Measurements from ENCODE around the gene HK1. TPM values are rescaled to one million over a fixed set of nuclear protein-coding genes. Genes with fewer than 3 reads are reported as not detected.

The HK1 gene
- total and polyA plus RNA-seq, 2 donors (not counting 1 experiment from before 2014, with no cell fraction given), result 60.6 to 172 TPM

DNA sequence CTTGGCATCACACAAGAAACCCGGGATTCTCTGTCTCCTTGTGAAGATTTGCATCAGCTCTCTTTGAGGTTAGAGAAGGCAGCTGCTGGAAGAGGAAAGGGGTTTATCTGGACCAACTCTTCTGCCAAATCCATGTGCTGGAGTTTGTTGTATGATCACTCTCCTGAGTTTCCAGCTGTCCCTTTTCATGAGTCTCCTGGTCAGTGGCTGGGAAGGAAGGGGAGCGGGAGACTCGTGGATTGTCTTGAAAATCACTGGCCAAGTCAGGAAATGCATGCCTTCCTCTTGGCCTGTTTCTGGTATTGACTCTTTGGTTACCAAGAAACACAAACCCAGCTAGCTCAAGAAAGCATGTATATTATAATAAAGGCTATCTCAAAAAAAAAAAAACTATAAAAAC is 99.6 kb downstream of the HK1 start:
- DNase-seq (ENCODE audit: low read depth in 2 of 2), result peak in 1 of 2 donors; percentile 56
- no peaks in the 10 kb centered on the region for H3K27me3 ChIP-seq (ENCODE audit: control insufficient read depth, insufficient read depth, low read length)
- H4K20me1 ChIP-seq (ENCODE audit: control insufficient read depth, extremely low read depth, insufficient read depth, low read length), result no peaks in the 10 kb centered on the region
- no peaks in the 10 kb centered on the region for H3K9me3 ChIP-seq (ENCODE audit: control insufficient read depth, insufficient read depth, low read depth, low read length)
- no peak overlapping the region for H3K4me3 ChIP-seq (replicated peaks in 1 of 4; ENCODE audit: control extremely low read depth in 1 of 4, insufficient read depth in 1 of 4, low read depth in 3 of 4, low read length in 4 of 4)
- H3K79me2 ChIP-seq (ENCODE audit: control insufficient read depth, insufficient read depth, low read length), result no peaks in the 10 kb centered on the region
- peaks cover 14% of the 10 kb centered on the region for H3K36me3 ChIP-seq (ENCODE audit: control insufficient read depth, insufficient read depth, low read length)
- H2AFZ ChIP-seq (ENCODE audit: low read length), result no peak overlapping the region
- H3K27ac ChIP-seq (ENCODE audit: insufficient read depth, low read length), result no peak overlapping the region
- TF ChIP-seq EZH2 (IDR thresholded peaks at IDR 0.05; ENCODE audit: low read length, missing control alignments), result no peak
- TF ChIP-seq, protein P1, sequence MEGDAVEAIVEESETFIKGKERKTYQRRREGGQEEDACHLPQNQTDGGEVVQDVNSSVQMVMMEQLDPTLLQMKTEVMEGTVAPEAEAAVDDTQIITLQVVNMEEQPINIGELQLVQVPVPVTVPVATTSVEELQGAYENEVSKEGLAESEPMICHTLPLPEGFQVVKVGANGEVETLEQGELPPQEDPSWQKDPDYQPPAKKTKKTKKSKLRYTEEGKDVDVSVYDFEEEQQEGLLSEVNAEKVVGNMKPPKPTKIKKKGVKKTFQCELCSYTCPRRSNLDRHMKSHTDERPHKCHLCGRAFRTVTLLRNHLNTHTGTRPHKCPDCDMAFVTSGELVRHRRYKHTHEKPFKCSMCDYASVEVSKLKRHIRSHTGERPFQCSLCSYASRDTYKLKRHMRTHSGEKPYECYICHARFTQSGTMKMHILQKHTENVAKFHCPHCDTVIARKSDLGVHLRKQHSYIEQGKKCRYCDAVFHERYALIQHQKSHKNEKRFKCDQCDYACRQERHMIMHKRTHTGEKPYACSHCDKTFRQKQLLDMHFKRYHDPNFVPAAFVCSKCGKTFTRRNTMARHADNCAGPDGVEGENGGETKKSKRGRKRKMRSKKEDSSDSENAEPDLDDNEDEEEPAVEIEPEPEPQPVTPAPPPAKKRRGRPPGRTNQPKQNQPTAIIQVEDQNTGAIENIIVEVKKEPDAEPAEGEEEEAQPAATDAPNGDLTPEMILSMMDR (conservative IDR thresholded peaks at IDR 0.05 in 1 of 2, IDR thresholded peaks at IDR 0.05 in 1 of 2; ENCODE audit: low read depth in 1 of 2, low read length in 2 of 2), result no peak
- no peak overlapping the region for H3K9ac ChIP-seq (ENCODE audit: insufficient read depth, low read length)
- no peak overlapping the region for H3K4me2 ChIP-seq (ENCODE audit: extremely low read depth, insufficient read depth, low read length)
- peaks cover 12% of the 10 kb centered on the region for H3K4me1 ChIP-seq (ENCODE audit: control insufficient read depth, extremely low read depth, insufficient read depth, low read length)

DNA sequence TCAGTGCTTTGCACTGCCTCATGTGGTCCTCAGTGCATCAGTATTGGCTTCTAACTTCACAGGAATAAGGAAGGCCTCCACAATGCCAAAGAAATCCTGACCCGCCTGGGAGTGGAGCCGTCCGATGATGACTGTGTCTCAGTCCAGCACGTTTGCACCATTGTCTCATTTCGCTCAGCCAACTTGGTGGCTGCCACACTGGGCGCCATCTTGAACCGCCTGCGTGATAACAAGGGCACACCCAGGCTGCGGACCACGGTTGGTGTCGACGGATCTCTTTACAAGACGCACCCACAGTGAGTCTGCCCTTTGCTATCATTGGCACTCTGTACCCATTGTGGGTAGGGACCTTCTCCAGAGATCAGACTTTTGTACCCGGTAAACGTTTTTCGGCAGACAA is 101.5 kb downstream of the HK1 start:
- Histone ChIP-seq H2AFZ (ENCODE audit: low read length) (no peak overlapping the region), H3K27me3 (ENCODE audit: control insufficient read depth, insufficient read depth, low read length) (no peaks in the 10 kb centered on the region), H3K4me3 (replicated peaks in 1 of 4; ENCODE audit: control extremely low read depth in 1 of 4, insufficient read depth in 1 of 4, low read depth in 3 of 4, low read length in 4 of 4) (no peak overlapping the region), H3K9me3 (ENCODE audit: control insufficient read depth, insufficient read depth, low read depth, low read length) (no peaks in the 10 kb centered on the region), H3K4me2 (ENCODE audit: extremely low read depth, insufficient read depth, low read length) (no peak overlapping the region), H3K36me3 (ENCODE audit: control insufficient read depth, insufficient read depth, low read length) (peaks cover 18% of the 10 kb centered on the region), H3K27ac (ENCODE audit: insufficient read depth, low read length) (no peak overlapping the region), H3K79me2 (ENCODE audit: control insufficient read depth, insufficient read depth, low read length) (no peaks in the 10 kb centered on the region), H3K9ac (ENCODE audit: insufficient read depth, low read length) (no peak overlapping the region), H3K4me1 (ENCODE audit: control insufficient read depth, extremely low read depth, insufficient read depth, low read length) (peaks cover 25% of the 10 kb centered on the region), H4K20me1 (ENCODE audit: control insufficient read depth, extremely low read depth, insufficient read depth, low read length) (no peaks in the 10 kb centered on the region)
- TF ChIP-seq, protein P1 (conservative IDR thresholded peaks at IDR 0.05 in 1 of 2, IDR thresholded peaks at IDR 0.05 in 1 of 2; ENCODE audit: low read depth in 1 of 2, low read length in 2 of 2), result no peak
- no peak for TF ChIP-seq EZH2 (IDR thresholded peaks at IDR 0.05; ENCODE audit: low read length, missing control alignments)
- DNase-seq (ENCODE audit: low read depth in 2 of 2), result no peak

DNA sequence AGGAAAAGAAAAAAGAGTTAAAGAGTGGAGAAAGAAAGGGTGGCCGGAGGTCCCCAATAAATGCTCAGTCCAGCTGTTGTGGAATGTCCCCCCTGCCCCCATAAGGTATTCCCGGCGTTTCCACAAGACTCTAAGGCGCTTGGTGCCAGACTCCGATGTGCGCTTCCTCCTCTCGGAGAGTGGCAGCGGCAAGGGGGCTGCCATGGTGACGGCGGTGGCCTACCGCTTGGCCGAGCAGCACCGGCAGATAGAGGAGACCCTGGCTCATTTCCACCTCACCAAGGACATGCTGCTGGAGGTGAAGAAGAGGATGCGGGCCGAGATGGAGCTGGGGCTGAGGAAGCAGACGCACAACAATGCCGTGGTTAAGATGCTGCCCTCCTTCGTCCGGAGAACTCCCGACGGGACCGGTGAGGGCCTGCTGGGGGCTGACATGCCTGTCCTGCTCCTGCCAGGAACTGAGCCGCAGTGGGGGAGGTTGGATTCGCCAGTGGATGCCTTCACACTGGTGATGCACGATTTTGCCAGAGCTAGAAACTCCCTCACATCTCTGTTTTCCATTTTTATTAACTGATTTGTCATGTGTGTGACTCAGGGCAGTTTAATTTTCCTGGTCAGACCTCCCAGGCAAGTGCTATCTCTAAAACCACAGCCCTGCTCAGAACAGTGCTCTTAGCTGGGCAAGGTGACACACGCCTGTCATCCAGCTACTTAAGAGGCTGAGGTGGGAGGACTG is 104.3 kb downstream of the HK1 start:
- Histone ChIP-seq H3K9ac (ENCODE audit: insufficient read depth, low read length) (no peak overlapping the region), H2AFZ (ENCODE audit: low read length) (no peak overlapping the region), H3K27ac (ENCODE audit: insufficient read depth, low read length) (peak overlapping the region; percentile 63), H3K27me3 (ENCODE audit: control insufficient read depth, insufficient read depth, low read length) (no peaks in the 10 kb centered on the region), H3K36me3 (ENCODE audit: control insufficient read depth, insufficient read depth, low read length) (peaks cover 20% of the 10 kb centered on the region), H3K79me2 (ENCODE audit: control insufficient read depth, insufficient read depth, low read length) (no peaks in the 10 kb centered on the region), H3K4me3 (replicated peaks in 1 of 4; ENCODE audit: control extremely low read depth in 1 of 4, insufficient read depth in 1 of 4, low read depth in 3 of 4, low read length in 4 of 4) (no peak overlapping the region), H3K4me1 (ENCODE audit: control insufficient read depth, extremely low read depth, insufficient read depth, low read length) (peaks cover 20% of the 10 kb centered on the region), H3K9me3 (ENCODE audit: control insufficient read depth, insufficient read depth, low read depth, low read length) (no peaks in the 10 kb centered on the region), H3K4me2 (ENCODE audit: extremely low read depth, insufficient read depth, low read length) (peak overlapping the region; percentile 56), H4K20me1 (ENCODE audit: control insufficient read depth, extremely low read depth, insufficient read depth, low read length) (no peaks in the 10 kb centered on the region)
- peak; percentile 74 to 98 for DNase-seq (ENCODE audit: low read depth in 2 of 2)
- TF ChIP-seq, protein P1 (conservative IDR thresholded peaks at IDR 0.05 in 1 of 2, IDR thresholded peaks at IDR 0.05 in 1 of 2; ENCODE audit: low read depth in 1 of 2, low read length in 2 of 2), result no peak
